SW480 (cell line): Measurements from ENCODE around the gene RPL10A.
"Not testable (repeated sequence)": the region's sequence is repeated elsewhere in the genome, so short reads cannot be mapped to it uniquely, and the experiment has no call there.

Source experiments
- DNase-seq: peaks from one replicate; pipeline ENCODE4 v3.0.0-alpha.2; 2016; ENCODE audit warnings: low spot score

The RPL10A gene

DNA sequence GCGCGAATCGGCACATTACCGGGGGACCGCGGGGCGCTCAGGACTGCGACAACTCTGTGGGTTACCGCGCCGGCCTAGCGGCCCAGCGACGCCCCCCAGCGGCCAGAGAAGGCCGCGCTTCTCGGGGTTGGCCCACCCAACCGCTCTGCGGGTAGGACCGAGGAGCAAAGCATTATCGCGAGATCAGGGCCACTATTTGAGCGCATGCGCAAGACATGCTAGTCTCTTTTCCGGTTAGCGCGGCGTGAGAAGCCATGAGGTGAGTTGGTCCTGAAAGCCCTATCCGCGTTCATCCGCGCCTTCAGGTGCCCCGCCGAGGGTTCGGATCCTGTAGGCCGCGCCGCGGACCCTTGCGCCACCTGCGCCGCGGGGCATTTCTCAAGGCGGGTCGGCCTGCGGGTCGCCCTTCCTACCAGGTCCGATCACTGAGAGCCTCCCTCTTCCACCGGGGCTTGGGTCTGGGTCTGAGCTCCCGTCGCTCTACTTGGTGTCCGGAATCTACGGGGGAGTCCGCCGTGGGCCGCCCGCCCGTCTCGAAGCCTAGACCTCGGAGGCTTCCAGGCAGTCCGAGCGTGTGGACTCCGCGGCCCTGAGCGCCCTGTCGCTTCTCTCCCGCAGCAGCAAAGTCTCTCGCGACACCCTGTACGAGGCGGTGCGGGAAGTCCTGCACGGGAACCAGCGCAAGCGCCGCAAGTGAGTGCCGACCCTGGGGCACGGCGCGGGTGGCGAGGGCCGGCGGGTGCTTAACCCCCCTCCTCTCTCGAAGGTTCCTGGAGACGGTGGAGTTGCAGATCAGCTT is at the start of gene RPL10A:
Gene RPL10A, plus strand, starts transcription at position 221 of the 799 bp plus-strand sequence. Its CDS starts 34 bp downstream, at position 255.
- DNase-seq = peak; percentile 91

- no peak for DNase-seq
Measured at GRCh38 chr6:35419417-35419816, 48.8 kb upstream of the RPL10A start.

- DNase-seq = no peak
Measured at GRCh38 chr6:35419961-35420360, 48.2 kb upstream of the RPL10A start.

DNA sequence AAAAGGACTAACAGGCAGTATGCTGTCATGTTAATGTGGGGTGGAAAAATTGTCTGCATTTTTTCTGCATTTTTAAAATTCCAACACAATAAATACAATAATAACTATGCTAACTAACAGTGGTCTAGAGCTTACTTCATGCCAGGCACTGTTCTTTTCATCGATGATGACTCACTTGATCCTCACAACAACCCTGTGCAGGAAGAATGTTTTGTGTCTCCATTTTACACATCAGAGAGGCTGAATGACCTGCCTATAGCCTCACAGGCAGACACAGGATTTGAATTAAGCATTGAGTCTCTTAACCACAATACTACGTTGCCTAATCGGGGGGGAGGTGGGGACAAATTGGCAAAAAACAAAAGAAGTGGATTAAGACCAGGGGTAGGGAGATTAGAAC is 42.9 kb upstream of the RPL10A start:
- DNase-seq = peak; percentile 20

GRCh38 chr6:35426074-35426473 is 42.1 kb upstream of the RPL10A start:
- no peak for DNase-seq

DNA sequence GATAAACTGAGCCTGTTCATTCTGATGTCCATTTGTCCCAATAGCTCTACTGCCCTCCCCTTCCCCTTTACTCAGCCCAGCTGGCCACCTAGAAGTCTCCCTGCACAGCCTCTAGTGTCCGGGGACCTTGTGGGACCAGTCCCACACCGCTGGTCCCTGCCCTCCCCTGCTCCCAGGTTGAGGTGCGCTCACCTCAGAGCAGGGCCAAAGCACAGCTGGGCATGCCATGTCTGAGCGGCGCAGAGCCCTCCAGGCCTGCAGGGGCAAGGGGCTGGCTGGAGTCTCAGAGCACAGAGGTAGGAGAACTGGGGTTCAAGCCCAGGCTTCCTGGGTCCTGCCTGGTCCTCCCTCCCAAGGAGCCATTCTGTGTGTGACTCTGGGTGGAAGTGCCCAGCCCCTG is 40.8 kb upstream of the RPL10A start:
- no peak for DNase-seq

DNA sequence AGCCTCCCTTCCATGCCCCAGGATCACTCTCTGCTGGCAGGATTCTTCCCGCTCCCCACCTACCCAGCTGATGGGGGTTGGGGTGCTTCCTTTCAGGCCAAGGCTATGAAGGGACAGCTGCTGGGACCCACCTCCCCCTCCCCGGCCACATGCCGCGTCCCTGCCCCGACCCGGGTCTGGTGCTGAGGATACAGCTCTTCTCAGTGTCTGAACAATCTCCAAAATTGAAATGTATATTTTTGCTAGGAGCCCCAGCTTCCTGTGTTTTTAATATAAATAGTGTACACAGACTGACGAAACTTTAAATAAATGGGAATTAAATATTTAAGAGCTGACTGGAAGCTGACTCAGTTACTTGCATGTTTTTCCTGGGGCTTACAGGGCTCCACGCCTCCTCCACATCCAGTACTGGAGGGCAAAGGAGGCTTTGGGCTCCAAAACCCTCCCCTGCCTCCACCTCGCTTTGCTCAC is 40.3 kb upstream of the RPL10A start:
- no peak for DNase-seq

DNA sequence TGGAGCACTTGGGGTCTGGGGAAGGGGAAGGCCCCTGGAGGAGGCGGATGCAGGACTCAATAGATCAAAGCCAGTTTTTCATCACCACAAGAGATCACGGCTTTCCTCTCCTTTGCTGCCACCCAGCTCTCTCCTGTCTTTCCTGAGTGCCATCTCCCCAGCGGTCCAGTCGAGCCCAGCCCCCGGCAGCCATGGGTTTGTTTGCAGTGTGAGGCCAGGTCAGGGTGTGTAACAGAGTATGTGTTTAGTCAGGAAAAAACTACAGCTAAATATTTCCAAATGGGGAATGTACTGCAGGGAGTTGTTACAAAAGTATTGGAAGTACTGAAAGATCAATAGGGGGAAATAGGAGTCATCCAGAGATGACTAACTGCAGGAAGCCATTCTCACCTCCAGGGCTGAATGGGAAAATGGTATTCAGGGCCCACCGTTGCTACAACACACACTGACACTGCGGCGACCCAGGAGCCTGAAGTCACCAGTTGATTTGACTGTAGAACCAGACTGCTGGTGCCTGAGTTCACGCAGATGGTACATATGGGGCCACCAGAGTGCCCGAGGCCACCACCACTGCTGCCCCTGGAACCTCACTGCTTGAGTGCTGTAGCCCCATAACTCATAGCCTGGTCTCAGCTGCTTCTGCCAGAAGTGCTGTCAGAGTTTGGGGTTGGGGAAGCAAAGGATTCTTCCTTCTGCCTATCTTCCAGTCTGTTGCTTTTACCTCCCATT is 39.6 kb upstream of the RPL10A start:
- no peak for DNase-seq

- no peak for DNase-seq
Measured at GRCh38 chr6:35429463-35429862, 38.7 kb upstream of the RPL10A start.

GRCh38 chr6:35432291-35432690 is 35.9 kb upstream of the RPL10A start:
- DNase-seq = no peak

GRCh38 chr6:35432702-35433101 is 35.5 kb upstream of the RPL10A start:
- not testable (repeated sequence) for DNase-seq

GRCh38 chr6:35435074-35435837 is 32.9 kb upstream of the RPL10A start:
- no peak for DNase-seq

- no peak for DNase-seq
Measured at GRCh38 chr6:35436071-35436857, 31.9 kb upstream of the RPL10A start.

GRCh38 chr6:35438378-35439065 is 29.7 kb upstream of the RPL10A start:
- DNase-seq = not testable (repeated sequence)

DNA sequence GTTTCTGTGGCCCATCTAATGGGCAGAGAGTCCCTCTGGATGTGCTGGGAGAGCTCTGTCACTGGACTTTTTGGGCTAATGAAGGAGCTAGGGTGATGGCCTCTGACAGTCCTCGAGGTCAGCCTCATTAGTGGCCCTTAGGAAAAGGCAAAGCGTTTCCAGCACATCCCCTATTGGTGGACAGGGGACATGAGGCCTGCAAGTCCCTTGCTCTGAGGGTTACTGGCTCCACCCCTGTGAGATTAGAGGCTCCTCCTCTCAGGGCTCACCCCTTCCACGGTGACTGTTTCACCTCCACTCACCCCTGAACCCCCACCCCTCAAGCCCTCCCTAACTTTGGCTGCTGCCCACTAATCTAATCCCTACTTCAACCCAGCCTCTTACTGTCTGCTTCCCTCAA is 28.9 kb upstream of the RPL10A start:
- no peak for DNase-seq

DNA sequence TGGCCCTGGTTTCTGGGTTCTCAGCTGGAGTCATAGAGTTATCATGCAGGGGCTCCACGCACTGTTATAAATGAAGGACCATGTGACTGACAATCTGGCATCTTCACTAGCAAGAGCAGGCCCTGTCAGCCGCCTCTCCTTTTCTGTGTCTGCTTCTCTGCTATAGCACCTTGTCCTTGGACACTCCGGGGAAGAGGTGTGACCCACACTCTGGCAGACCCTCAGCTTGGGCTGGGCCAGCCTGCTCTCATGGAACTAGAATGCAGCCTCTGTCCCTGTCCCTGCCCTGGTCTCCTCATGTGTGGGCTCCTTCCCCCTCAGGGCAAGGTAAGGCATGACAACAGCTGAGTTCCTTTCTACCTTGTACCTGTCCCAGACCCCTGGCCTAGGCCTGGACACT is 27.0 kb upstream of the RPL10A start:
- DNase-seq = no peak

DNA sequence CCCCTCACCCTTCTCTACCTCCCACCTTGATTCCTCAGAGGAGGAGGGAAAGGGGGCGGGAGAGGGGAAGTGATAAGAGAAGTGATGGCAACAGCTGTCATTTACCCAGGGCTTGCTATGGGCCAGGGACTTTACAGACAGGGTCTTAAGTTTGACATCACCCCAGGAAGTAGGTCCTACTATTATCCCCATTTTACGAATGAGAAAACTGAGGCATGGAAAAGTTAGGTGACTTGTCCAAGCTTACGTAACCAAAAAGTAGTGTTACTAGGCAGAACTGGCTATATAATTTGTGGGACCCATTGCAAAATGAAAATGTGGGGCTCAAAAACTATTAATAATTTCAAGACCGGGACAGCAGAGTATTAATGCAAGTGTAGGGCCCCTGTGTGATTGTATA is 26.6 kb upstream of the RPL10A start:
- DNase-seq = no peak

- DNase-seq = no peak
Measured at GRCh38 chr6:35442693-35443092, 25.5 kb upstream of the RPL10A start.

GRCh38 chr6:35443341-35444030 is 24.7 kb upstream of the RPL10A start:
- no peak for DNase-seq

DNA sequence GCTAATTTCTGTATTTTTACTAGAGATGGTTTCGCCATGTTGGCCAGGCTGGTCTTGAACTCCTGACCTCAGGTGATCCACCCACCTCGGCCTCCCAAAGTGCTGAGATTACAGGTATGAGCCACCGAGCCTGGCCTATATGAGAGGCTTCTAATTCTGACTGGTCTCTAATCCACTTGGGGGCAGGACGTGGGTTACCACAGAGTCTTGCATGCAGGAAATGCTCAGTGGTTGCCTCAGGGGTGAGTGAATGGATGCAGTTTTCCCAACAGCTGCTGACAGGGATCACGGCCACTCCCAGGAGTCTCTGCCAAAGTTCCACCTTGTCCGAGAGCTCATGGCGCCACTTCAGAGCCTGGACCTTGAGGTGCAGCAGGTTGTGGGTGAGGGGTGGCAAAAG is 22.5 kb upstream of the RPL10A start:
- DNase-seq = peak; percentile 10

DNA sequence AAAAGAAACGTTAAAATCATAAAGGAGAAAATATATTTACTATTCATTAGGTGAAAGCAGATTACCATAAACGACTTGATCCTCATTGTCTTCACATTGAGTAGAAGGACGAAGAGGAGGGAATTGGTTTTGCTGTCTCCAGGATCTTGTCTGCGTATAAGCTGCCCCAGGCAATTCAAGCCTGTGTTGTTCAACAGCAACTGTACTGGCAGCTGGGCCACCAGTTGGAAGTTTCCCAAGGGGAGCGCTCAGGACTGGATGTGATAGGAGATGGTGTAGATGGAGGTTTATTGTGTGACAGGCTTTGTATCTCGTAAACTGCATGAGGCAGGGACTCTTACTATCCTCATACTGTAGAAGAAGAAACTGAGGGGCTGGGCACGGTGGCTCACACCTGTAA is 20.0 kb upstream of the RPL10A start:
- no peak for DNase-seq
